Brain microvascular endothelial cell (primary cell): ENCODE results near the gene ALDH16A1.
"Not testable (repeated sequence)": the region's sequence is repeated elsewhere in the genome, so short reads cannot be mapped to it uniquely, and the experiment has no call there.

Experiments used
- DNase-seq: peaks from one replicate; pipeline ENCODE4 v3.0.0-alpha.2; 2020
- H3K27ac ChIP-seq: fragments of 250-450 bp; sonication (Bioruptor Pico); 2 replicates; pipeline ENCODE4 v1.5.1; 2020; ENCODE audit warnings: mild to moderate bottlenecking, moderate library complexity
- H3K27me3 ChIP-seq: fragments of 250-450 bp; sonication (Bioruptor Pico); replicated peaks from 2 replicates; pipeline ENCODE4 v1.5.1; 2020; ENCODE audit warnings: mild to moderate bottlenecking
- H3K36me3 ChIP-seq: fragments of 250-450 bp; sonication (Bioruptor Pico); replicated peaks from 2 replicates; pipeline ENCODE4 v1.5.1; 2020; ENCODE audit warnings: mild to moderate bottlenecking
- H3K4me3 ChIP-seq: 2 replicates; pipeline ENCODE4 v1.5.1; 2011; ENCODE audit warnings: low read depth, mild to moderate bottlenecking, control low read depth, low read length, moderate library complexity
- CTCF ChIP-seq: IDR thresholded peaks from 2 replicates; pipeline ENCODE4 v1.5.1; 2011; ENCODE audit warnings: low read depth, mild to moderate bottlenecking, moderate library complexity, low read length, control low read depth, inconsistent platforms; ENCODE audit errors: missing control alignments
- in situ Hi-C: cut with HindIII; loops from 2 replicates; pipeline ENCODE4 v1.10.0; 2017; ENCODE audit warnings: low sequenced_read_pairs, low pct_ligation_motif_present

ALDH16A1 gene

GRCh38 chr19:49441210-49441959, 11.6 kb upstream of the ALDH16A1 start, which contains the start of gene SLC17A7:
Gene SLC17A7, minus strand, starts transcription at chr19:49441527. Its CDS starts 148 bp downstream, at chr19:49441379.
- Histone ChIP-seq H3K27me3 (peaks cover 53% of the 10 kb centered on the region), H3K4me3 (no peak within 1 kb of the TSS), H3K27ac (no peak within 1 kb of the TSS), H3K36me3 (no peaks in the 10 kb centered on the region)
- TF ChIP-seq CTCF, result no peak
- no peak for DNase-seq
- in situ Hi-C loops, result no loop called here

GRCh38 chr19:49441960-49442350, 11.1 kb upstream of the ALDH16A1 start:
- TF ChIP-seq CTCF, result no peak
- no peak for DNase-seq
- Histone ChIP-seq H3K27ac (no peak overlapping the region), H3K36me3 (no peaks in the 10 kb centered on the region), H3K4me3 (no peak overlapping the region), H3K27me3 (peaks cover 47% of the 10 kb centered on the region)
- in situ Hi-C loops, result no loop called here

- no peak for DNase-seq
- Histone ChIP-seq H3K36me3 (no peaks in the 10 kb centered on the region), H3K4me3 (no peak overlapping the region), H3K27ac (no peak overlapping the region), H3K27me3 (peaks cover 44% of the 10 kb centered on the region)
- no peak for TF ChIP-seq CTCF
- in situ Hi-C loops, result no loop called here
Observed at GRCh38 chr19:49442354-49442753, 10.7 kb upstream of the ALDH16A1 start.

- H3K36me3 ChIP-seq, result no peaks in the 10 kb centered on the region
- H3K4me3 ChIP-seq, result peak overlapping the region; percentile 66
- peak; percentile 87 for DNase-seq
- in situ Hi-C loops, result no loop called here
- peaks cover 42% of the 10 kb centered on the region for H3K27me3 ChIP-seq
- H3K27ac ChIP-seq, result no peak overlapping the region
- TF ChIP-seq CTCF, result no peak
Observed at GRCh38 chr19:49442771-49443365, 10.2 kb upstream of the ALDH16A1 start.

- DNase-seq, result peak; percentile 88
- peaks cover 36% of the 10 kb centered on the region for H3K27me3 ChIP-seq
- in situ Hi-C loops, result no loop called here
- H3K4me3 ChIP-seq, result peak overlapping the region; percentile 66
- H3K36me3 ChIP-seq, result no peaks in the 10 kb centered on the region
- peak; percentile 89 for TF ChIP-seq CTCF
- H3K27ac ChIP-seq, result no peak overlapping the region
Observed at GRCh38 chr19:49443366-49444099, 9.5 kb upstream of the ALDH16A1 start.

- H3K27ac ChIP-seq, in situ Hi-C loops: not testable (repeated sequence)
Observed at GRCh38 chr19:49444100-49444700, 8.8 kb upstream of the ALDH16A1 start.

More at GRCh38 chr19:49444100-49444700, 8.8 kb upstream of the ALDH16A1 start:
- H3K27me3 ChIP-seq, result peaks cover 29% of the 10 kb centered on the region
- H3K4me3 ChIP-seq, H3K36me3 ChIP-seq, DNase-seq: not testable (repeated sequence)
